Endometrial microvascular endothelial cells (primary cell): ENCODE results near the gene CEP350. TPM values are rescaled to one million over a fixed set of nuclear protein-coding genes. Genes with fewer than 3 reads are reported as not detected.
"Not testable (repeated sequence)": the region's sequence is repeated elsewhere in the genome, so short reads cannot be mapped to it uniquely, and the experiment has no call there.

Experiments
- in situ Hi-C: cut with HindIII; loops from 2 replicates; pipeline ENCODE4 v1.10.0; 2017; ENCODE audit warnings: low sequenced_read_pairs, low pct_unique_long_range_greater_than_20kb; ENCODE audit errors: inconsistent ontology term
- total RNA-seq: library from RNA; depleted of rRNA; stranded (reverse); fragments of >200 nt; gene quantifications from one replicate; pipeline ENCODE4 v1.2.3, GENCODE V29; 2015; ENCODE audit errors: inconsistent ontology term

Gene CEP350
- total RNA-seq, 1 donor from 2014 or later = 28.1 TPM

- in situ Hi-C loops = no loop called here
These were observed 138.5 kb downstream of the CEP350 start for GRCh38 chr1:180092931-180093650.

- in situ Hi-C loops = no loop called here
These were observed 140.2 kb downstream of the CEP350 start for GRCh38 chr1:180094705-180095295.

- in situ Hi-C loops = no loop called here
These were observed 142.1 kb downstream of the CEP350 start for GRCh38 chr1:180096584-180097325.

GRCh38 chr1:180097326-180097605, 142.7 kb downstream of the CEP350 start:
- in situ Hi-C loops = no loop called here

- in situ Hi-C loops = no loop called here
These were observed 146.8 kb downstream of the CEP350 start for GRCh38 chr1:180101411-180101810.

- in situ Hi-C loops = no loop called here
These were observed 149.2 kb downstream of the CEP350 start for GRCh38 chr1:180103819-180104218.

GRCh38 chr1:180112091-180112490, 157.5 kb downstream of the CEP350 start:
- in situ Hi-C loops = no loop called here

GRCh38 chr1:180112984-180113647, 158.5 kb downstream of the CEP350 start:
- in situ Hi-C loops = no loop called here

GRCh38 chr1:180114396-180114945, 159.9 kb downstream of the CEP350 start:
- in situ Hi-C loops = no loop called here

GRCh38 chr1:180116964-180117763, 162.6 kb downstream of the CEP350 start:
- in situ Hi-C loops = no loop called here

GRCh38 chr1:180117764-180118116, 163.1 kb downstream of the CEP350 start:
- in situ Hi-C loops = no loop called here

GRCh38 chr1:180119837-180120236, 165.2 kb downstream of the CEP350 start:
- in situ Hi-C loops = no loop called here

GRCh38 chr1:180123463-180123936, 168.9 kb downstream of the CEP350 start:
- in situ Hi-C loops = no loop called here

- in situ Hi-C loops = no loop called here
These were observed 176.0 kb downstream of the CEP350 start for GRCh38 chr1:180130651-180131050.

GRCh38 chr1:180131510-180131909, 176.9 kb downstream of the CEP350 start:
- in situ Hi-C loops = no loop called here

- in situ Hi-C loops = no loop called here
These were observed 178.6 kb downstream of the CEP350 start for GRCh38 chr1:180133193-180133592.

GRCh38 chr1:180133688-180134087, 179.1 kb downstream of the CEP350 start:
- in situ Hi-C loops = not testable (repeated sequence)

GRCh38 chr1:180135535-180135934, 180.9 kb downstream of the CEP350 start:
- in situ Hi-C loops = no loop called here
